Common myeloid progenitor, CD34-positive (primary cell): ENCODE data around the gene CDC5L.
"Not testable (repeated sequence)": the region's sequence is repeated elsewhere in the genome, so short reads cannot be mapped to it uniquely, and the experiment has no call there.

Source experiments
- CTCF ChIA-PET: fragments of 350-600 bp; sonication (Branson Sonifier 250); formaldehyde crosslinking; loops from one replicate; lab custom pipeline; 2021; ENCODE audit warnings: antibody characterized with exemption; lab: Charles Lee
- POLR2A ChIA-PET: fragments of 350-600 bp; sonication (Branson Sonifier 250); formaldehyde crosslinking; loops from one replicate; lab custom pipeline; 2021; ENCODE audit warnings: antibody characterized with exemption; lab: Charles Lee
- DNase-seq, 3 donors: peaks; one replicate each; pipeline versions ENCODE4 v3.0.0 to v3.0.0-alpha.2; 2013
- H3K27ac ChIP-seq, 2 experiments: 1 replicate in 1 of 2; 2 replicates in 1 of 2; pipeline ENCODE4 v1.7.0; 2013; ENCODE audit warnings: inconsistent platforms in 2 of 2, low read length in 2 of 2, mild to moderate bottlenecking in 2 of 2, low read depth in 1 of 2, moderate library complexity in 1 of 2; ENCODE audit not compliant: severe bottlenecking in 2 of 2, insufficient read depth in 1 of 2, poor library complexity in 1 of 2
- H3K27me3 ChIP-seq, 5 experiments: replicated peaks in 2 of 5; 1 replicate in 3 of 5; 2 replicates in 2 of 5; pipeline versions ENCODE4 v1.6.1 to v1.7.0; 2013; ENCODE audit warnings: low read length in 4 of 5, mild to moderate bottlenecking in 2 of 5, moderate library complexity in 2 of 5, inconsistent platforms in 1 of 5; ENCODE audit not compliant: insufficient read depth in 5 of 5, control insufficient read depth in 4 of 5
- H3K36me3 ChIP-seq, 4 experiments: 1 replicate in 2 of 4; 2 replicates in 2 of 4; pipeline versions ENCODE4 v1.6.1 to v1.7.0; 2013; ENCODE audit warnings: low read length in 3 of 4, control low read depth in 1 of 4, mild to moderate bottlenecking in 1 of 4; ENCODE audit not compliant: control insufficient read depth in 4 of 4, insufficient read depth in 4 of 4
- H3K4me1 ChIP-seq, 4 experiments: 1 replicate in 3 of 4; 2 replicates in 1 of 4; pipeline versions ENCODE4 v1.6.1 to v1.7.1; 2013; ENCODE audit warnings: low read length in 3 of 4, mild to moderate bottlenecking in 3 of 4, control low read depth in 1 of 4, inconsistent platforms in 1 of 4, moderate library complexity in 1 of 4; ENCODE audit not compliant: control insufficient read depth in 4 of 4, insufficient read depth in 4 of 4; ENCODE audit errors: control extremely low read depth in 1 of 4
- H3K4me3 ChIP-seq, 7 experiments: 1 replicate in 4 of 7; 2 replicates in 3 of 7; pipeline versions ENCODE4 v1.5.1 to v1.7.0; 2013; ENCODE audit warnings: mild to moderate bottlenecking in 7 of 7, low read length in 6 of 7, moderate library complexity in 6 of 7, inconsistent platforms in 2 of 7, low read depth in 2 of 7, control low read depth in 1 of 7; ENCODE audit not compliant: insufficient read depth in 4 of 7, control insufficient read depth in 1 of 7; ENCODE audit errors: extremely low read depth in 1 of 7
- H3K9me3 ChIP-seq, 5 experiments: 1 replicate in 4 of 5; 2 replicates in 1 of 5; pipeline versions ENCODE4 v1.6.1 to v1.7.1; 2013; ENCODE audit warnings: low read length in 4 of 5, mild to moderate bottlenecking in 2 of 5, inconsistent platforms in 1 of 5, low read depth in 1 of 5, moderate library complexity in 1 of 5; ENCODE audit not compliant: control insufficient read depth in 4 of 5, insufficient read depth in 2 of 5; ENCODE audit errors: control extremely low read depth in 1 of 5
- WGBS: methylation state at CpG from one replicate; pipeline ENCODE4 v1.1.5; 2013; ENCODE audit not compliant: insufficient coverage; 5-methylcytosine and 5-hydroxymethylcytosine counted together

CDC5L gene

DNA sequence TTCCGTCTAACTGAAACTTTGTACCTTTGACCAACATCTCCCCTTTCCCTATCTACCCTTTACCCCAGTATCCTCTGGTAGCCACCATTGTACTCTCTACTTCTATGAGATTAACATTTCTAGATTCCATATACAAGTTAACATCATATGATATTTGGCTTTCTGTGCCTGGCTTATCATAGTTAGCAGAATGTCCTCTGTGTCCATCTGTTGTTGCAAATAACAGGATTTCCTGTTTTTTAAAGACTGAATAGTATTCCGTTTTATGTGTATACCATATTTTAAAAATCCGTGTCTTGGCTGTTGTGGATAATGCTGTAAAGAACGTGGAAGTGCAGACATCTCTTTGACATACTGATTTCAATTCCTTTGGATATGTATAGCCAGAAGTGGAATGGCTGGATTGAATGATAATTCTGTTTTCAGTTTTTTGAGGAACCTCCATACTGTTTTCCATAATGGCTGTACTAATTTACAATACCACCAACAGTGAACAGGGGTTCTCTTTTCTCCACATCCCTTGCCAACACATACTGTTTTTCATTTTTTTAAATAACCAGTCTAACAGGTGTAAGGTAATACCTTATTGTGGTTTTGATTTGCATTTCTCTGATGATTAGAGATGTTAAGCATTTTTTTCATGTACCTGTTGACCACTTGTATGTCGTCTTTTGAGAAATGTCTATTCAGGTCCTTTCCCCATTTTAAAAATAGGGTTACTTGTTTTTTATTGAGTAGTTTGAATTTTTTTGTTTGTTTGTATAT, 53.8 kb downstream of the CDC5L start:
- ChIA-PET CTCF (interaction anchor here (1.2 to 2.0 kb wide), 3 partner anchors 10 to 131 kb away, joined by 3 to 9 read pairs (median 4); no protein-coding TSS in a partner anchor), POLR2A (no interaction called here)
- Histone ChIP-seq H3K27me3 (no peaks in the 10 kb centered on the region), H3K9me3 (peaks cover 2 to 34% (median 9%) of the 10 kb centered on the region in 5 experiments), H3K27ac (no peak overlapping the region), H3K36me3 (peaks cover 16 to 81% (median 42%) of the 10 kb centered on the region in 4 experiments), H3K4me1 (no peaks in the 10 kb centered on the region), H3K4me3 (no peak overlapping the region)
- 100% methylated on average over 1 of the region's 5 CpGs for WGBS
- DNase-seq = no peak

DNA sequence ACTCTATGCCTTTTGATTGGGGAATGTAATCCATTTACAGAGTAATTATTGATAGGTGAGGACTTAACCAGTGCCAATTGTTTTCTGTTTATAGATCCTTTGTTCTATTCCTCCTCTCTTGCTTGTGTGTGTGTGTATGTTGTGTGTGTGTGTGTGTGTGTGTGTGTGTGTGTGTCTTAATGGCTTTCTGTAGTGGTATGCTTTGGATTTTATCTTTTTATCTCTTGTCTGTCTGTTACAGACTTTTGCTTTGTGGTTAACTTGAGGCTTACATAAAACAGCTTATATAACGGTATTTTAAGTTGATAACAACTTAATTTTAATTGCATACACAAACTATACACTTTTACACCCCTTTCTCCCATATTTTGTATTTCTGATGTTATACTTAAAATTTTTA, 54.7 kb downstream of the CDC5L start:
- no peak for DNase-seq
- ChIA-PET POLR2A (no interaction called here), CTCF (interaction anchor here (1.0 kb wide), 1 partner anchor 11 kb away, joined by 6 read pairs; no protein-coding TSS in a partner anchor)
- H3K9me3 ChIP-seq = peaks cover 2 to 34% (median 9%) of the 10 kb centered on the region in 5 experiments
- H3K27me3 ChIP-seq = no peaks in the 10 kb centered on the region
- WGBS = no CpG with 5 or more reads among the region's 1 CpG
- H3K4me3 ChIP-seq = peak overlapping the region in 1 of 7 experiments; percentile 2
- H3K36me3 ChIP-seq = peaks cover 16 to 84% (median 46%) of the 10 kb centered on the region in 4 experiments
- H3K27ac ChIP-seq = no peak overlapping the region
- no peaks in the 10 kb centered on the region for H3K4me1 ChIP-seq

DNA sequence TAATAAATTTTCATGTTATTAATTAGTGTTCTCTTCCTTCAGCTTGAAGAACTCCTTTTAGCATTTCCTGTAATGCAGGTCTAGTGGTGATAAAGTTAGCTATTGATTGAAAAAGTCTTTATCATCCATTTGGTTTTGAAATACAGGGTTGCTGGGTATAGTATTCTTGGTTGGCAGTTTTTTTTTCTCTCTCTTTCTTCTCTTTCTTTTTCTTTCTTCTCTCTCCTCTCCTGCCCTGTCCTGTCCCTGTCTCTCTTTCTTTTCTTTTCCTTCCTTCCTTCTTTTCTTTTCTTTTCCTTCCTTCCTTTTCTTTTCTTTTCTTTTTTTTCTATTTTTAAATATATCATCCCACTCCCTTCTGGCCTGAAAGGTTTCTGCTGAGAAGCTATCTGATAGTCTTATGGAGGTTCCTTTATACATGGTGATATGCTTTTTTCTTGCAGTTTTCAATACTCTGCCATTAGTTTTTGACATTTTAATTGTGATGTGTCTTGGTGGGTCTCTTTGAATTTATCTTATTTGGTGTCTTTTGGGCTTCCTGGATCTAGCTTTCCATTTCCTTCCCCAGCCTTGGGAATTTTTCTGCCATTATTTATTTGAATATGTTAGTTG, 55.4 kb downstream of the CDC5L start:
- POLR2A ChIA-PET = interaction anchor here (0.7 kb wide), 1 partner anchor 1223 kb away, joined by 4 read pairs; no protein-coding TSS in a partner anchor
- Histone ChIP-seq H3K36me3 (peaks cover 19 to 86% (median 49%) of the 10 kb centered on the region in 4 experiments), H3K27me3 (no peaks in the 10 kb centered on the region), H3K4me1 (no peaks in the 10 kb centered on the region), H3K9me3 (peaks cover 2 to 34% (median 9%) of the 10 kb centered on the region in 5 experiments), H3K27ac (no peak overlapping the region), H3K4me3 (peak overlapping the region in 1 of 7 experiments; percentile 2)
- peak in 2 of 3 donors; percentile 14 to 18 for DNase-seq
- CTCF ChIA-PET = interaction anchor here (1.0 kb wide), 1 partner anchor 12 kb away, joined by 6 read pairs; no protein-coding TSS in a partner anchor

DNA sequence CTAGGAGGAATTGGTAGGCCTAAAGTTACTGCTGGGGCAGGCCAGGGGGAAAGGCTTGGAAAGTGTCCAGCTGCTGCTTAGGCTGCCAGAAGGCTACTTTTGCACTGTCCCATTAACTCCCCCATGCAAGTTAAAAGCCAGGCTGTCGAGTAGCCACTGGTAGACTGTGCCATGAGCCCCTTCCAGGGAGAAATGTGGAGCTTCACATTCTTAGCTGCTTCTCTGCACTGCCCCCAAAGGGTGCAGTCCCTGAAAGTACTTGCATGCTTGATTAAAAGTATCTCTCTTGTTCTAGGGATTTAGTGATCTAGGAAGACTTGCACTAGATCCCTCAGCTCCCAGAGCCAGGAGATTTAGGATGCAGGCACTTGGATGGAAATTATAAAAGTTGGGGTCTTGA, 57.3 kb downstream of the CDC5L start:
- no peak for DNase-seq
- CTCF ChIA-PET = interaction anchor here (1.0 to 2.8 kb wide), 5 partner anchors 8 to 15 kb away, joined by 4 to 12 read pairs (median 8); no protein-coding TSS in a partner anchor
- POLR2A ChIA-PET = no interaction called here
- peaks cover 14 to 81% (median 46%) of the 10 kb centered on the region in 4 experiments for H3K36me3 ChIP-seq
- no peaks in the 10 kb centered on the region for H3K27me3 ChIP-seq
- H3K27ac ChIP-seq = no peak overlapping the region
- H3K4me1 ChIP-seq = no peaks in the 10 kb centered on the region
- peaks cover 2 to 34% (median 9%) of the 10 kb centered on the region in 5 experiments for H3K9me3 ChIP-seq
- no peak overlapping the region for H3K4me3 ChIP-seq
- no CpG with 5 or more reads among the region's 1 CpG for WGBS

DNA sequence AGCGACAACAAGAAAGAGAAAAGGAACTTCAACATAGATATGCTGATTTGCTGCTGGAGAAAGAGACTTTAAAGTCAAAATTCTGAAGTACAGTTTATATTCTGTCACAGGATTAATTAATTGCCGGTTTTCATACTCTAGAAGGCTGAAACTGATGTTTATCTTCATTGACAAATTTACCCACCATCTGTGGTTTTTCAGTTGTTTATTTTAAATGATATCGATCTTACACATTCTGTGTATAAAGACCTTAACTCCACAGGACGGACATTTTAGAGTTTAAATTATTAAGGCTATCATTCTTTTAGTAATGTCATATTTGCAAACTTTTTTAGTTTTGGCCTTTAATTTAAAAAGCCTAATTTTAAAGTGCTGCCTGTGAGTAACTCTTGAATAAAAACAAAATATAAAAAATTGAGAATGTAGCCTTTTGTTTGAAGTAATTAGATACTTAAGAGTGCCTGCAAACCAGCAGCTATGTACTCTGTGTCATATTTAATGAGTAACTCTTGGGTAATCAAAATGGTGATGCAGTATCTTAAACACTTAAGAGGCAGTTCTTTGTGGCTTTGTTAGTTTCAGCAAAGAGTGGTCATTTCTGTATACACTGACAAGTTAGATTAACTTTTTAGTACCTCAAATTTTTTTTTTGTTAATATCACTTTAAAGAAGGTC, 59.3 kb downstream of the CDC5L start:
- Histone ChIP-seq H3K36me3 (peaks cover 16 to 65% (median 40%) of the 10 kb centered on the region in 4 experiments), H3K4me3 (no peak overlapping the region), H3K27ac (no peak overlapping the region), H3K4me1 (no peaks in the 10 kb centered on the region), H3K9me3 (peaks cover 2 to 24% (median 9%) of the 10 kb centered on the region in 5 experiments), H3K27me3 (no peaks in the 10 kb centered on the region)
- POLR2A ChIA-PET = no interaction called here
- no peak for DNase-seq
- WGBS = no CpG with 5 or more reads among the region's 4 CpGs
- CTCF ChIA-PET = interaction anchor here (0.6 to 2.4 kb wide), 4 partner anchors 10 to 19 kb away, joined by 3 to 10 read pairs (median 6); no protein-coding TSS in a partner anchor

DNA sequence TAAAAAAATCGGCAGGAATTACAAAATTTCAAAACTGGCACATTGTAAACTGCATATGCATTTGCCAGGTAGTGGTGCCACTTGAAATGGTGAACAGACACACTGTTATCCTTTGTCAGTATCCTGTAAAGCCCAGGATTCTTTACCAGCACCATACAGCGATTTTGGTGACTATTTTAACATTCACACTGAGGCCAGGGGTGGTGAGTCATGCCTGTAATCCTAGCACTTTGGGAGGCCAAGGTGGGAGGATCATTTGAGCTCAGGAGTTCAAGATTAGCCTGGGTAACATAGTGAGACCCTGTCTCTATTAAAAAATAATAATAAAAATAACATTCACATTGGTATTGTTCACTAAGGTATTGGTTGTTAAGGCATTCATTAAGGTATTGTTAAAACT, 61.7 kb downstream of the CDC5L start:
- DNase-seq, H3K4me1 ChIP-seq, H3K9me3 ChIP-seq, H3K27me3 ChIP-seq, H3K27ac ChIP-seq, H3K4me3 ChIP-seq, CTCF ChIA-PET, POLR2A ChIA-PET: not testable (repeated sequence)
- no CpG with 5 or more reads among the region's 2 CpGs for WGBS
- peaks cover 17 to 54% (median 34%) of the 10 kb centered on the region in 4 experiments for H3K36me3 ChIP-seq
